Lower leg skin (tissue), 4 donors: ENCODE measurements around the gene FAM131C. TPM values are rescaled to one million over a fixed set of nuclear protein-coding genes. Genes with fewer than 3 reads are reported as not detected.
"Not testable (repeated sequence)": the region's sequence is repeated elsewhere in the genome, so short reads cannot be mapped to it uniquely, and the experiment has no call there.

ENCODE experiments used
- DNase-seq, 2 donors: peaks; one replicate each; pipeline ENCODE4 v3.0.0-alpha.2; 2019; ENCODE audit warnings: low spot score in 2 of 2
- H3K4me3 ChIP-seq: fragments of 200-600 bp; sonication (generic); 2 replicates; pipeline ENCODE4 v1.5.1; 2017; ENCODE audit warnings: mild to moderate bottlenecking, low read depth; ENCODE audit not compliant: poor library complexity, severe bottlenecking
- CTCF ChIP-seq, 3 donors: fragments of 450-650 bp; IDR thresholded peaks; one replicate each; pipeline ENCODE4 v1.5.1; 2016; ENCODE audit warnings: antibody characterized with exemption in 3 of 3, mild to moderate bottlenecking in 3 of 3, moderate library complexity in 2 of 3
- POLR2A ChIP-seq, 2 donors: fragments of 450-650 bp; IDR thresholded peaks; one replicate each; pipeline ENCODE4 v1.6.1; 2016 to 2017; ENCODE audit warnings: antibody characterized with exemption in 2 of 2, mild to moderate bottlenecking in 1 of 2, moderate library complexity in 1 of 2
- WGBS, 2 donors: methylation state at CpG; one replicate each; pipeline ENCODE4 v1.1.5; 2018; 5-methylcytosine and 5-hydroxymethylcytosine counted together
- intact Hi-C: fragments of 100-400 bp; cut with DNase I; formaldehyde crosslinking; loops from one replicate; pipeline ENCODE4 v1.15.0; 2023; ENCODE audit warnings: low total_unique reads
- total RNA-seq, 4 donors: library from RNA; depleted of rRNA; stranded (reverse); fragments of >200 nt; gene quantifications; one replicate each; pipeline ENCODE4 v1.1.0, GENCODE V29; 2016

The FAM131C gene
- total RNA-seq, 4 donors from 2014 or later: 1.1 to 2.6 (median 1.7) TPM

DNA sequence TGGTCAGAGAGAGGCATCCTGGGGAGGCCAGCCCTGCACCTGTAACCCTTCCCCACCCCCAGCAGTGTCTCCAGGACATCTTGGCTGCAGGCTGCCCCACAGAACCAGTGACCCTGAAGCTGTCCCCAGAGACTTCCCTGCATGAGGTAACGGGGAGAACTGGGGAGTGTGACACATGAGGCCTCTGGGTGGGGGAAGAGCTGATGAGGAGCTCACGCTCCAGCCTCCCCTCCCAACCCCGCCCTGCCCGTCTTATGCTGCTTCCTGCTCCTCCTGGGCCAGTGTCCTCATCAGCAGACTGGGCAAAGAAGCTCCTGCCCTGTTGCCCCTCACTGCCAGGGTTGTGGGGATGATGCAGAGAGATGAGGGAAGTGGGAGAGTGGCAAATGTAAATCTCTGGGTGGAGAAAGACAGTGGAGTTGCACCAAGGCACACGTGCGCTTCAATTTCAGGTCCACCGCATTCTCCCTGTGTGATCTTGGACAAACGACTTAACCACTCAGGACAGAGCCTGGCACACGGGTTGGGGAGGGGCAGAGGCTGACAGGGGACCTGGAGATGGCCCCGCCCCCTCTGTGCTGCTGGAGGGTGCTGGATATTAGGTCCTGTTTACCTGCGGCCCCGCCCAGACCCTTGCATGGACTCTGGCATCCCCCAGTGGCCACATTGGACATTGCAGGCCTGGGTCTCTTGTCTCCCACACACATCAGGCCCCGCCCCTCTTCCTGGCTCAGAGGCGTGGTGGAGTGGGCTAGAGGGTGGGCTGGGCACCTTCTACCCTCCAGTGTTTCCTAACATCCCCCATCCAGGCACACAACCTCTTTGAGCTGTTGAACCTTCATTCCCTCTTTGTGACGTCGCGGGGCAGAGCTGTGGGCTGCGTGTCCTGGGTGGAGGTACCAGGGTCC lies 17.6 kb downstream of the FAM131C start:
- 37% methylated on average over 16 of the region's 18 CpGs for WGBS, 2 donors
- no peak for TF ChIP-seq POLR2A (IDR thresholded peaks at IDR 0.05)
- TF ChIP-seq CTCF (IDR thresholded peaks at IDR 0.05): peak in 1 of 3 donors; percentile 75
- H3K4me3 ChIP-seq: no peak overlapping the region
- intact Hi-C loops: loop anchor here (2.0 kb wide), 1 partner anchor 23 kb away; no protein-coding TSS in a partner anchor
- peak; percentile 72 to 97 for DNase-seq

DNA sequence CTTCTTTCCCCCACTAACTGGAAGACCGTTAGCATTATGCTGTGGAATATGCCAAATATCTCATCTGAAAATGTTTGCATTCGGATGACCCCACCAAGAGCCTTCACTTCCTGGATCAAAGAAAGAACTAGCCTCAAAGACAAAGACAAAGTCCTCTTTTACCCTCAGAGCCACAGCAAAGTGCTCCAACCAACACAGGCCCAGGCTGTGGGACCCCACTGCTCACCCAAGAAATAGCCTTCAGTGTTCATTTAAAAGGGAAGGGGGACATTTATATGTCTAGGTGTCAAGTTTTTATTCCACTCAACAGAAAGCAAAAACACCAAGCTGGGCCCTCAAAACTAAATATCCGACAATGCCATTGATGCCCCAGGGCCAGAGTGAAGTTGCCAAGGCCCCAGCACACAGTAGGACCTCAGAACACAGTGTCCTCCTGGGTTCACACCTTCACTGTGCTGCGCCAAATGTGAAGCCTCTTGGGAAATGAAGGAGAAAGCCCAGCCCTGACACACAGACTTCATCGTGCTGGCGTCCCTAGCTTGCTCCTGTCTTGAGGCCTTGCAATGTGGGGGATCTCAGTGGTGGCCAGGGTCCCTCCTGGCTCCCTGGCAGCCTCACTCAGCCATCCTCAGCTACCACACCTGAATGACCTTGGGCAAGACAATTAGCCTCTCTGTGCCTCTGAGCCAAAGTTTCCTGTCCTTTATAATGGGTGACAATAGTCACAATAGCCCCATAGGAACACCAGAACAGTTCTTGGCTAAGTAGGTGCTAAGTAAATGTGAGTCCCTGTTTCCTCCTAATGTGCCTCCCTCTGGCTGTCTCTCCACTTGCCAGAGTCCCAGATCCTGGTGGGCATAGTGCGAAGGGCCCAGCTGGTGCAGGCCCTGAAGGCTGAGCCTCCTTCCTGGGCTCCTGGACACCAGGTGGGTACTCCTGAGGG lies 18.6 kb downstream of the FAM131C start:
- no peak overlapping the region for H3K4me3 ChIP-seq
- no peak for TF ChIP-seq POLR2A (IDR thresholded peaks at IDR 0.05)
- TF ChIP-seq CTCF (IDR thresholded peaks at IDR 0.05): no peak
- intact Hi-C loops: no loop called here
- 74 to 85% methylated on average over 7 of the region's 7 CpGs for WGBS, 2 donors
- no peak for DNase-seq

DNA sequence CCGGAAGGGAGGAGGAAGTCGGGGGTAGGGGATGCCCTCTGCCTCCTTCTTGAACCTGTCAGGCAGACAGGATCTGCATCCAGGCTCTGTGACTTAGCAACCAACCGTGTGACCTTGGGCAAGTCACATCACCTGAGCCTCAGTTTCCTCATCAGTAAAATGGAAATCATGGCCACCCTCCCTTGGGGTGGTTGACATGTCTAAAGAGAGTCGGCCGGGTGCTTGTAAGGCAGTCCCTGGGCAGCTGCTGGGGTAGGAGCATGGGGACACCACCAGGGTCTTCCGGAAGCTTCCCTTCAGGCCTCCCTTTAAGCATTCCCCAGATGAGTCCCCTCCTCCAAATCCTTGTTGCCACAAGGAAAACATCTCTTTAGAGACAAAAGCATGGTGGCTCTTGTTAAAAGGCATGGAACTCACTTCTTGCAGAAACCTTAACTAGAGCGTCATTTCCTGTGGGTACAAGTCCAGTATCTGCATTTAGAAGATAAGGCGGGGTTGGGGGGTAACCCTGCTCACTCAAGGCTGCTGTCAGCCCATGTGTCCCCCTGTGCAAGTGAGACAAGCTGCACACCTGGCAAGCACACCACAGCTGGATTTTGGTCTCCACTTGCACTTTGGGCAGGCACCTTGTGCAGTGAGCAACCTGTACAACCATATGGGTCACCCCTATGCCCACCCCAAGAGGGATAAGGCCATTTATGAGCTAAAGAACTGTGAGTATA lies 19.5 kb downstream of the FAM131C start:
- no peak for DNase-seq
- intact Hi-C loops: no loop called here
- TF ChIP-seq CTCF (IDR thresholded peaks at IDR 0.05) (no peak), POLR2A (IDR thresholded peaks at IDR 0.05) (no peak)
- no peak overlapping the region for H3K4me3 ChIP-seq
- 68 to 81% methylated on average over 7 to 8 of the region's 8 CpGs for WGBS, 2 donors

- intact Hi-C loops, DNase-seq, H3K4me3 ChIP-seq: not testable (repeated sequence)
- 85 to 94% methylated on average over 6 to 12 of the region's 12 CpGs for WGBS, 2 donors
Measured at GRCh38 chr1:16051949-16052348, 21.5 kb downstream of the FAM131C start.

GRCh38 chr1:16051039-16051438 lies 22.4 kb downstream of the FAM131C start:
- whole genome bisulfite sequencing, 2 donors: 95 to 96% methylated on average over 3 of the region's 3 CpGs
- intact Hi-C loops: no loop called here
- TF ChIP-seq POLR2A (IDR thresholded peaks at IDR 0.05): no peak
- no peak for TF ChIP-seq CTCF (IDR thresholded peaks at IDR 0.05)

More at GRCh38 chr1:16051039-16051438, 22.4 kb downstream of the FAM131C start:
- DNase-seq: no peak
- no peak overlapping the region for H3K4me3 ChIP-seq
